GM12873 (cell line): ENCODE results near the gene SERPINA12.

Source experiments
- TF ChIP-seq, protein P1 (sequence below): IDR thresholded peaks from 2 replicates; pipeline ENCODE4 v1.5.1; 2012; ENCODE audit warnings: low read depth, mild to moderate bottlenecking, moderate library complexity, low read length, control low read depth; ENCODE audit not compliant: insufficient read depth; ENCODE audit errors: missing control alignments

Gene SERPINA12

DNA sequence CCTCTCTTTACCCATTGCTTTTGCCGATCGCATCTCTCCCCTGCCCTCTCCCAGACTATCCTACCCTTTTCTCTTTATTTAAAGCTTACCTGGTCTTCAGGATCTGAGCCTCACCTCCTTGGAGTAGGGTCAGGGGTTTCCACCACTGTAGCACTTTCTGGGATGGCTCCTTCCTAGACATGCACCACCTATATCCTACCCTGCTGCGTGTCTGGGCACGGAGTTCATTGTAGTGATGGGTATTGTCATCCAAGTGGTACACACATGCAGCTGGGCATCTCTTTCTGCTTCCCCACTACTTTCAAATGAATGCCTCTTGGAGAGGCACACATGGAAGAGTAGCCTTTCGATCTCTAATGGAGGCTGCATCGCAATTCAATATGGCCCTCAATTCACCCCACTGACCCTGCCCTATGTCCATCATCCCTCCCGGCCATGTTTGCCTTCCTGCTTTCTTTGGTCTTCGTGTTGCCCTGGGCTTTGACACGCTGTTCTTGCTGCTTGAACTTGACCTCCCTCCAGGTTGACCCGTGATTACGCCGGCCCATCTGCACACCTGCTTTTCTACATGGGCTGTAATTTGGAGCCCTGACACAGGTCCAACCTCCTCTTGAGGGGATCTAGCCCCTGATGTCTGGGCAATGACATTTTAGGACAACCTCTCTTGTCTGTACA is 67.6 kb downstream of the SERPINA12 start:
- TF ChIP-seq, protein P1, sequence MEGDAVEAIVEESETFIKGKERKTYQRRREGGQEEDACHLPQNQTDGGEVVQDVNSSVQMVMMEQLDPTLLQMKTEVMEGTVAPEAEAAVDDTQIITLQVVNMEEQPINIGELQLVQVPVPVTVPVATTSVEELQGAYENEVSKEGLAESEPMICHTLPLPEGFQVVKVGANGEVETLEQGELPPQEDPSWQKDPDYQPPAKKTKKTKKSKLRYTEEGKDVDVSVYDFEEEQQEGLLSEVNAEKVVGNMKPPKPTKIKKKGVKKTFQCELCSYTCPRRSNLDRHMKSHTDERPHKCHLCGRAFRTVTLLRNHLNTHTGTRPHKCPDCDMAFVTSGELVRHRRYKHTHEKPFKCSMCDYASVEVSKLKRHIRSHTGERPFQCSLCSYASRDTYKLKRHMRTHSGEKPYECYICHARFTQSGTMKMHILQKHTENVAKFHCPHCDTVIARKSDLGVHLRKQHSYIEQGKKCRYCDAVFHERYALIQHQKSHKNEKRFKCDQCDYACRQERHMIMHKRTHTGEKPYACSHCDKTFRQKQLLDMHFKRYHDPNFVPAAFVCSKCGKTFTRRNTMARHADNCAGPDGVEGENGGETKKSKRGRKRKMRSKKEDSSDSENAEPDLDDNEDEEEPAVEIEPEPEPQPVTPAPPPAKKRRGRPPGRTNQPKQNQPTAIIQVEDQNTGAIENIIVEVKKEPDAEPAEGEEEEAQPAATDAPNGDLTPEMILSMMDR: no peak

DNA sequence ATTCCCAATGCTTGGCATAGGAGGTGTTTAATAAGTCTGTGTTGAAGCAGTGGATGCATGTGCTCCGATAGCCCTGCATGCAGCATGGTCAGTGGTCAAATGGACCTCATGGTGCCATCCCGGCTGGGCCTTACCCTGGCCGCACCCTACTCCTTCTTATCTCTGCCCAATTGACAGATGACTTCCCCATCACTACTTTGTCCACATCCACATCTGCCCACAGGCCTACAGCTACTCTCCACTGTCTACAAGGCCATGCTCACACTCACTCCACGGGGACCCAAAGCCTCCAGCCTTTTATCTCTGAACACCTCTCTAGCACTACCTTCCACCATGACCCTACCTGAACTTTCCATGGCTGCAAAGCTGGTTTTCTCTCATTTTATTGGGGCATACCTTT is 68.1 kb downstream of the SERPINA12 start:
- TF ChIP-seq, protein P1: no peak

DNA sequence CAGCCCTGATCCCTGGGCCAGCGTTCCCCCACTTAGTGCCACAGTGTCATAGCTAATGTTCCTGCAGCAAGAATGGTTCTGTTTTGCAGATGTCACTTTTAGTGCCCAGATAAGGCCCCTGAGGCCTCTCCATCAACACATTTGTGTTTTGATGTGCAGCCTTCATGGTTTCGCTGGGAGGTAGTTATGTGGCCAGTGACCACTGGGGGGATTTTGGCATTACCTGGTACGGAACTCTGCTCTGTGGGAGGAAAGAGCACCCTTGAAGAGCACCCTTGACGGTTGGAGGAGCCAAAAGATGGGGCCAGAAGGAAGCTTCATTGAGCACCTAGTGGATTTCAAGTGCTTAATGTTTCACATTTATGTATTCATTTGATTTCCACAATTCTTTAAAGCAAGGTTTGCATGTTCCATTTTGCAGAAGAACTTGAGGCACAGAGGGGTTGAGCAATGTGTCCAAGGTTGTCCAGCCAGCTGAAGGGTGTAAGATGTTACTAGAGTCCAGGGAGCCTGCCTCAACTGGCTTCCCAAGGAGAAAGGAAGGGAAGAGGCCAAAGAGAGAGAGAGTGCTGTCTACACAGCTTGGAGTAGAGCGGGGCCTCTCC is 69.7 kb downstream of the SERPINA12 start:
- TF ChIP-seq, protein P1: peak; percentile 28
